Left lung (tissue), 10 donors: Measurements from ENCODE around the gene PTCD1. TPM values are rescaled to one million over a fixed set of nuclear protein-coding genes. Genes with fewer than 3 reads are reported as not detected.

Experiments
- ATAC-seq: fragments of 200-7000 bp; cut with Tn5 transposase; one replicate; pipeline ENCODE4 v1.9.1; 2020; ENCODE audit warnings: moderate library complexity
- DNase-seq, 4 donors: peaks; one replicate each; pipeline ENCODE4 v3.0.0-alpha.2; 2013 to 2020
- H3K27ac ChIP-seq, 2 donors: fragments of 200-600 bp; sonication (generic) in 1 of 2; one replicate each; pipeline versions ENCODE4 v1.5.0 to v1.8.0; 2020 to 2021
- H3K27me3 ChIP-seq, 2 donors: fragments of 200-600 bp; sonication (generic) in 1 of 2; one replicate each; pipeline versions ENCODE4 v1.5.0 to v1.8.0; 2020 to 2021
- H3K36me3 ChIP-seq, 2 donors: fragments of 200-600 bp; sonication (generic) in 1 of 2; one replicate each; pipeline versions ENCODE4 v1.5.0 to v1.8.0; 2020 to 2021
- H3K4me1 ChIP-seq, 2 donors: fragments of 200-600 bp; one replicate each; pipeline ENCODE4 v1.8.0; 2021
- H3K4me3 ChIP-seq, 2 donors: fragments of 200-600 bp; sonication (generic) in 1 of 2; one replicate each; pipeline versions ENCODE4 v1.5.0 to v1.8.0; 2020 to 2021; ENCODE audit warnings: mild to moderate bottlenecking in 1 of 2
- H3K9me3 ChIP-seq, 2 donors: fragments of 200-600 bp; sonication (generic) in 1 of 2; one replicate each; pipeline versions ENCODE4 v1.5.0 to v1.8.0; 2020 to 2021
- CTCF ChIP-seq, 2 donors: fragments of 200-600 bp; sonication (generic) in 1 of 2; IDR thresholded peaks; one replicate each; pipeline versions ENCODE4 v1.5.0 to v1.8.0; 2021; ENCODE audit warnings: antibody characterized with exemption in 2 of 2
- intact Hi-C, 2 donors: fragments of 100-400 bp; cut with DNase I; formaldehyde crosslinking; loops; one replicate each; pipeline versions ENCODE4 v1.11.2 to v1.14.2; 2022
- polyA plus RNA-seq, 6 donors: library from polyadenylated mRNA; unstranded; fragments of 120-200 nt; gene quantifications; one replicate each; pipeline ENCODE4 v1.2.1, GENCODE V29; 2013; ENCODE audit not compliant: insufficient read length in 6 of 6
- total RNA-seq, 2 donors: library from RNA; stranded (reverse); fragmentation: NEBNext Ultra II Directional; extraction: Animal tissue kit (Norgen Biotek cat#: 25700); gene quantifications; one replicate each; pipeline ENCODE4 v1.2.1, GENCODE V29; 2021
- donor health status: DM: no; HTN: yes; CAD: no.
- donor health status: DM: no; HTN: no; CAD: no.

The PTCD1 gene
- total and polyA plus RNA-seq, 8 donors = 3.5 to 8.2 (median 7.0) TPM

GRCh38 chr7:99476107-99476506 is 37.5 kb upstream of the PTCD1 start:
- Histone ChIP-seq H3K36me3 (peaks cover 0 to 28% of the 10 kb centered on the region in 2 donors), H3K9me3 (no peaks in the 10 kb centered on the region), H3K27me3 (no peaks in the 10 kb centered on the region), H3K27ac (no peak overlapping the region), H3K4me3 (no peak overlapping the region), H3K4me1 (peaks cover 7 to 24% of the 10 kb centered on the region in 2 donors)
- ATAC-seq = no peak
- no peak for TF ChIP-seq CTCF (IDR thresholded peaks at IDR 0.05)
- no peak for DNase-seq
- intact Hi-C loops = no loop called here

DNA sequence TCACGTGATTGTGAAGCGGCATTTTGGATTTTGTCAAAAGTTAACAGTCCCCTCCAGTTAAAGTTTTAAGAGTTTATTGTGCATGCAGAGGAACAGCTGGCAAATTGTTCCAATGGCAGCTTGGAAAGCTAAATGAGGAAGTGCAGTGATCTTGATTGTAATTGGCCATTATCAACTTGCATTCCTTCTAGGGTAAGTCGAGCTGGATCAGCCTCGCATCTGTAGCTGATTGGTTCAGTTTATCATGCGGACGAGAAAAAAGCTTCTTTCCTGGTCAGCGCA is 34.7 kb upstream of the PTCD1 start:
- peaks cover 7 to 21% of the 10 kb centered on the region in 2 donors for H3K4me1 ChIP-seq
- H3K4me3 ChIP-seq = peak overlapping the region; percentile 83 to 93
- ATAC-seq (peak; percentile 49), DNase-seq (peak in 2 of 4 donors; percentile 22 to 38)
- H3K36me3 ChIP-seq = peaks cover 0 to 6% of the 10 kb centered on the region in 2 donors
- intact Hi-C loops = no loop called here
- H3K9me3 ChIP-seq = no peaks in the 10 kb centered on the region
- no peaks in the 10 kb centered on the region for H3K27me3 ChIP-seq
- peak overlapping the region; percentile 59 to 91 for H3K27ac ChIP-seq
- no peak for TF ChIP-seq CTCF (IDR thresholded peaks at IDR 0.05)

DNA sequence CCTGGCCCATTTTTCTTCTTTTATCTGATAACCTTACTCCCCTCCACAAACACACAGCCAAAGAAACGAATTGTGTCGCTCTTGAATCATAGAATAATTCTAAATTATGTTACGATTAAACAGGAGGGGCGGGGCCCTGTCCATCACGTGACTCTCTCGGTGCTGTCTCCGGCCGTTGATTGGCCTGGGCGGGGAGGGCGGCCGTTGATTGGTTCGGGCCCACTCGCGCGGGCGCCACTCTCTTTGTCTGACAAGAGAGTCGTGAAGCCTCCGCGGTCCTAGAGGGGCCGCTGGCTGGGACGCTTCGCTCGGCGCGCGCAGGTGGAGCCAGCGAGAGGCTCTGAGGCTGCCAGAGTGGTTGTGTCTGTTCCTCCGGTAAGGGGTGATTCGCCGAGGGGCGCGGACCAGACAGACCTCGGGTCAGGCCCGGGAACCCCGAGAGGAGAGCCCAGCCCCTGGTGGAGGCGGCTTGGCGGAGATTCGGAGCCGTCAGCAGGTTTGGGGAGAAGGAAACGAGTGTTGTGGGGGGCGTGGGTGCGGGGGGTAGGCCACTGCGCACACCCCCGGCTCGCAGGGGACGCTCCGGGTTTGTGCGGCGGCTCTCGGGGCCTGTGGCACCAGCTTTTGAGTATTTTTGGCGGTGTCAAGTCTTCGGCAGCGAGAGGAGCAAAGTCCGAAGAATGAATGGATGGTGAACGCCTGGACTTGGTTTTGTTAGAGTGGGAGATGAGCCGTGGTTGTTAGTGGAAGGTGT is 34.1 kb upstream of the PTCD1 start, which contains the start of gene ZNF789:
Gene ZNF789, plus strand, starts transcription at position 330 of the 754 bp plus-strand sequence. CDS start 3,567 bp downstream, outside the sequence.
- intact Hi-C loops = no loop called here
- Histone ChIP-seq H3K4me3 (peak within 1 kb of the TSS; percentile 83 to 93), H3K27me3 (no peaks in the 10 kb centered on the region), H3K9me3 (no peaks in the 10 kb centered on the region), H3K4me1 (peaks cover 7 to 21% of the 10 kb centered on the region in 2 donors), H3K36me3 (peaks cover 0 to 6% of the 10 kb centered on the region in 2 donors), H3K27ac (peak within 1 kb of the TSS; percentile 84 to 91)
- ATAC-seq (peak; percentile 99), DNase-seq (peak; percentile 92 to 99 (median 98))
- TF ChIP-seq CTCF (IDR thresholded peaks at IDR 0.05) = peak in 1 of 2 donors; percentile 8

GRCh38 chr7:99469381-99470065 is 30.9 kb upstream of the PTCD1 start:
- Histone ChIP-seq H3K27me3 (no peaks in the 10 kb centered on the region), H3K9me3 (no peaks in the 10 kb centered on the region), H3K4me3 (no peak overlapping the region), H3K27ac (no peak overlapping the region), H3K36me3 (no peaks in the 10 kb centered on the region), H3K4me1 (peaks cover 16 to 39% of the 10 kb centered on the region in 2 donors)
- TF ChIP-seq CTCF (IDR thresholded peaks at IDR 0.05) = no peak
- intact Hi-C loops = no loop called here
- ATAC-seq (no peak), DNase-seq (peak in 1 of 4 donors; percentile 20)

DNA sequence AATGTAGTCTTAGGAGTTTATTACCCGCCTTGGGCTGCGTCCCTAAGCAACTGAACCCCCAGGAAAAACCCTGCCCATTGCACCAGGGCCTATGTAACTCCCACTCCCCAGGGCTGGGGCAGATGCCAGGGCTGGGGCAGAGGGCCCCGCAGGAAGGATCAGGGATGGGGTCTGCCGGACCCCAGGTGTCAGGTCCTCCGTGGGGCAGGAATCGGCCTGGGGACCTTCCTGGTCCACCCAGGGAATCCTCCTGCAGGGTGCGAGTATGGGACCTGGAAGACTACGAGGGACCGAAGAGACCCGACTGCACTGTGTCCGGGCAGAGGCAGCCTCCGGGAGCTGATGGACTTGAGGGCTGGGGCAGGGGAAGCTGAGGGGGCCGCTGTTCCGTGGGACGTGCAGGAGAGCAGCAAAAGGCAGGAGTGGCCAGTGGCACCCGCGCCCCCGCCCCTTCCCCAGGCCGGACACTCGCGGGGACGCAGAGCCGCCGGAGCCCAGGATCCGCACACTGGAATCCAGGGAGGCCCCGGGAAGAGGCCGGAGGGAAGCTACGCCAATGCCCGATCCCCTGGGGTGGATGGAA is 29.8 kb upstream of the PTCD1 start:
- Histone ChIP-seq H3K36me3 (peaks cover 0 to 9% of the 10 kb centered on the region in 2 donors), H3K4me1 (peaks cover 11 to 41% of the 10 kb centered on the region in 2 donors), H3K27me3 (no peaks in the 10 kb centered on the region), H3K9me3 (no peaks in the 10 kb centered on the region), H3K27ac (no peak overlapping the region), H3K4me3 (no peak overlapping the region)
- no peak for ATAC-seq
- no peak for TF ChIP-seq CTCF (IDR thresholded peaks at IDR 0.05)
- intact Hi-C loops = no loop called here
- DNase-seq = peak in 1 of 4 donors; percentile 77
